IMR-90 (cell line): ENCODE data around the gene OR51M1. TPM values are rescaled to one million over a fixed set of nuclear protein-coding genes. Genes with fewer than 3 reads are reported as not detected.

Experiments used
- ATAC-seq: fragments of 200-7000 bp; cut with Tn5 transposase; 2 replicates; pipeline ENCODE4 v1.9.1; 2020; ENCODE audit warnings: low read depth, mild to moderate bottlenecking, moderate library complexity
- BruUV-seq: library from RNA; stranded (reverse); fragments of 400-500 nt; replicated peaks from 2 replicates; lab custom pipeline; 2021; lab: Mats Ljungman, UMichigan
- CTCF ChIA-PET: fragments of 300-600 bp; formaldehyde crosslinking; extraction: SDS; loops from one replicate; lab custom pipeline; 2021; ENCODE audit warnings: antibody characterized with exemption; lab: Yijun Ruan, JAX
- POLR2A ChIA-PET: fragments of 300-600 bp; sonication (Branson Sonifier 250); formaldehyde crosslinking; loops from one replicate; lab custom pipeline; 2022; ENCODE audit warnings: antibody characterized with exemption; ENCODE audit not compliant: unreplicated experiment; lab: Charles Lee
- DNase-seq: peaks from one replicate; pipeline ENCODE4 v3.0.0; 2013
- H2AFZ ChIP-seq: replicated peaks from 2 replicates; pipeline ENCODE3; 2013; ENCODE audit warnings: low read length, mild to moderate bottlenecking; ENCODE audit not compliant: poor library complexity
- H2AK5ac ChIP-seq: 2 replicates; pipeline ENCODE4 v1.6.1; 2013; ENCODE audit warnings: low read depth, low read length, inconsistent platforms
- H2AK9ac ChIP-seq: replicated peaks from 2 replicates; pipeline ENCODE3; 2013; ENCODE audit warnings: mild to moderate bottlenecking, low read depth, low read length, moderate library complexity; ENCODE audit not compliant: poor library complexity
- H2BK120ac ChIP-seq: 2 replicates; pipeline ENCODE4 v1.6.1; 2013; ENCODE audit warnings: low read depth, low read length, inconsistent platforms
- H2BK15ac ChIP-seq: 3 replicates; pipeline ENCODE4 v1.6.1; 2013; ENCODE audit warnings: low read depth, low read length, inconsistent platforms
- H2BK20ac ChIP-seq: 2 replicates; pipeline ENCODE4 v1.6.1; 2013; ENCODE audit warnings: low read depth, mild to moderate bottlenecking, inconsistent platforms, low read length, moderate library complexity
- H2BK5ac ChIP-seq: 2 replicates; pipeline ENCODE4 v1.6.1; 2013; ENCODE audit warnings: mild to moderate bottlenecking, low read depth, low read length, inconsistent platforms; ENCODE audit not compliant: poor library complexity, severe bottlenecking
- H3K14ac ChIP-seq: replicated peaks from 2 replicates; pipeline ENCODE4 v1.6.1; 2013; ENCODE audit warnings: low read depth, low read length, inconsistent platforms
- H3K18ac ChIP-seq: 2 replicates; pipeline ENCODE4 v1.6.1; 2013; ENCODE audit warnings: low read depth, low read length, control low read depth
- H3K23ac ChIP-seq: 2 replicates; pipeline ENCODE4 v1.6.1; 2013; ENCODE audit warnings: low read depth, low read length, inconsistent platforms
- H3K27ac ChIP-seq: 2 replicates; pipeline ENCODE4 v1.5.1; 2013; ENCODE audit warnings: mild to moderate bottlenecking, control low read depth, low read length; ENCODE audit not compliant: insufficient read depth
- H3K27me3 ChIP-seq: 2 replicates; pipeline ENCODE4 v1.6.1; 2013; ENCODE audit warnings: low read length; ENCODE audit not compliant: control insufficient read depth, insufficient read depth
- H3K36me3 ChIP-seq: 2 replicates; pipeline ENCODE4 v1.6.1; 2013; ENCODE audit warnings: low read length, mixed read lengths; ENCODE audit not compliant: control insufficient read depth, insufficient read depth
- H3K4ac ChIP-seq: 2 replicates; pipeline ENCODE4 v1.6.1; 2013; ENCODE audit warnings: low read depth, low read length, inconsistent platforms
- H3K4me1 ChIP-seq: 2 replicates; pipeline ENCODE4 v1.6.1; 2013; ENCODE audit warnings: low read length, mixed read lengths; ENCODE audit not compliant: control insufficient read depth, insufficient read depth
- H3K4me2 ChIP-seq: 2 replicates; pipeline ENCODE4 v1.6.1; 2013; ENCODE audit warnings: low read depth, mild to moderate bottlenecking, control low read depth, low read length, moderate library complexity
- H3K4me3 ChIP-seq: 2 replicates; pipeline ENCODE4 v1.5.1; 2013; ENCODE audit warnings: low read depth, mild to moderate bottlenecking, control low read depth, low read length, moderate library complexity; ENCODE audit not compliant: insufficient read depth
- H3K56ac ChIP-seq: 2 replicates; pipeline ENCODE4 v1.6.1; 2013; ENCODE audit warnings: low read length, inconsistent platforms; ENCODE audit not compliant: insufficient read depth; ENCODE audit errors: extremely low read depth
- H3K79me1 ChIP-seq, 2 experiments: 2 replicates each; pipeline ENCODE4 v1.6.1; 2013; ENCODE audit warnings: low read length in 2 of 2, inconsistent platforms in 1 of 2, low read depth in 1 of 2
- H3K9ac ChIP-seq: 2 replicates; pipeline ENCODE4 v1.6.1; 2013; ENCODE audit warnings: low read depth, low read length, control low read depth
- H3K9me1 ChIP-seq: 2 replicates; pipeline ENCODE4 v1.6.1; 2013; ENCODE audit warnings: low read length, inconsistent platforms; ENCODE audit not compliant: insufficient read depth
- H3K9me3 ChIP-seq: 2 replicates; pipeline ENCODE4 v1.6.1; 2013; ENCODE audit warnings: low read length; ENCODE audit not compliant: control insufficient read depth, insufficient read depth
- H4K20me1 ChIP-seq: 2 replicates; pipeline ENCODE4 v1.6.1; 2013; ENCODE audit warnings: low read length, inconsistent platforms; ENCODE audit not compliant: insufficient read depth
- H4K5ac ChIP-seq: 2 replicates; pipeline ENCODE4 v1.6.1; 2013; ENCODE audit warnings: mild to moderate bottlenecking, low read depth, low read length, control low read depth
- H4K8ac ChIP-seq, 2 experiments: 2 replicates each; pipeline ENCODE4 v1.6.1; 2013; ENCODE audit warnings: low read depth in 2 of 2, low read length in 2 of 2, control low read depth in 1 of 2, inconsistent platforms in 1 of 2
- H4K91ac ChIP-seq: 2 replicates; pipeline ENCODE4 v1.6.1; 2013; ENCODE audit warnings: low read depth, low read length, inconsistent platforms; ENCODE audit not compliant: insufficient read depth
- CEBPB ChIP-seq: IDR thresholded peaks from 2 replicates; pipeline ENCODE4 v1.6.1; 2012; ENCODE audit warnings: low read depth, low read length, improper control_type of control experiment
- MAZ ChIP-seq: IDR thresholded peaks from 2 replicates; pipeline ENCODE4 v1.6.1; 2012; ENCODE audit warnings: low read depth, mild to moderate bottlenecking, low read length, improper control_type of control experiment, moderate library complexity, borderline replicate concordance
- WGBS, 2 experiments: methylation state at CpG; one replicate each; pipeline versions ENCODE4 v1.1.5 to v1.1.7; 2013; ENCODE audit warnings: missing lambda C conversion rate in 2 of 2; ENCODE audit not compliant: insufficient read length in 1 of 2; ENCODE audit errors: extremely low coverage in 2 of 2; 5-methylcytosine and 5-hydroxymethylcytosine counted together
- dilution Hi-C: fragments of 300-500 bp; cut with HindIII; formaldehyde crosslinking; loops from one replicate; pipeline ENCODE4 v1.14.3; 2018; ENCODE audit warnings: low sequenced_read_pairs; ENCODE audit not compliant: unreplicated experiment
- in situ Hi-C: fragments of 300-500 bp; cut with MboI; formaldehyde crosslinking; loops from 3 replicates; pipeline ENCODE4 v1.14.3; 2019; ENCODE audit warnings: low sequenced_read_pairs, inconsistent platforms, mixed read lengths
- intact Hi-C: fragments of 100-400 bp; cut with micrococcal nuclease; formaldehyde crosslinking; loops from 2 replicates; pipeline ENCODE4 v1.10.0; 2022
- polyA plus RNA-seq, 3 experiments: library from polyadenylated mRNA; depleted of rRNA; stranded (reverse); fragments of >200 nt; gene quantifications; 2 replicates each; pipeline ENCODE4 v1.2.3, GENCODE V29; 2012; ENCODE audit warnings: low replicate concordance in 1 of 3
- total RNA-seq: library from RNA; depleted of rRNA; stranded (reverse); fragments of >200 nt; gene quantifications from 2 replicates; pipeline ENCODE4 v1.2.3, GENCODE V29; 2012

Gene OR51M1
- total and polyA plus RNA-seq, 2 of the 4 experiments (the other 2 are of a cell fraction): 0.54 to 0.87 TPM

- CTCF ChIA-PET: interaction anchor here (0.9 kb wide), 1 partner anchor 14 kb away, joined by 3 read pairs; no protein-coding TSS in a partner anchor
- H4K91ac ChIP-seq: peak overlapping the region; percentile 81
- H2AK5ac ChIP-seq: peak overlapping the region; percentile 85
- peak overlapping the region; percentile 98 for H4K5ac ChIP-seq
- H3K9me1 ChIP-seq: no peaks in the 10 kb centered on the region
- POLR2A ChIA-PET: no interaction called here
- BruUV-seq: no TSS peak
- no peaks in the 10 kb centered on the region for H4K20me1 ChIP-seq
- peak overlapping the region; percentile 52 for H3K27ac ChIP-seq
- peak overlapping the region; percentile 97 for H2BK120ac ChIP-seq
- WGBS, 2 experiments: no CpG with 5 or more reads among the region's 1 CpG
- H3K36me3 ChIP-seq: no peaks in the 10 kb centered on the region
- dilution Hi-C loops: no loop called here
- H2BK15ac ChIP-seq: peak overlapping the region; percentile 74; the same call in 2 of the 3 replicates
- no peaks in the 10 kb centered on the region for H3K9me3 ChIP-seq
- peak overlapping the region; percentile 98 for H3K18ac ChIP-seq
- in situ Hi-C loops: no loop called here
- H2AFZ ChIP-seq: no peak overlapping the region
- intact Hi-C loops: no loop called here
- H4K8ac ChIP-seq: peak overlapping the region; percentile 56 to 94
- no peaks in the 10 kb centered on the region for H3K79me1 ChIP-seq
- TF ChIP-seq MAZ (no peak), CEBPB (peak; percentile 75)
- no peaks in the 10 kb centered on the region for H3K27me3 ChIP-seq
- H3K4me1 ChIP-seq: peaks cover 9% of the 10 kb centered on the region; the same call in 1 of the 2 replicates
- H3K9ac ChIP-seq: peak overlapping the region; percentile 54; the same call in 1 of the 2 replicates
- H3K4me2 ChIP-seq: no peak overlapping the region
- no peak overlapping the region for H3K4me3 ChIP-seq
- DNase-seq: no peak
- peak overlapping the region; percentile 98 for H2BK20ac ChIP-seq
- ATAC-seq: no peak
- H3K56ac ChIP-seq: 0 out of 2 replicates have a peak overlapping the region, but pooled peaks have one; percentile 10
- no peak overlapping the region for H2AK9ac ChIP-seq
- H2BK5ac ChIP-seq: peak overlapping the region; percentile 99
- peak overlapping the region; percentile 93; the same call in 1 of the 2 replicates for H3K14ac ChIP-seq
- peak overlapping the region; percentile 80; the same call in 1 of the 2 replicates for H3K23ac ChIP-seq
- peak overlapping the region; percentile 90 for H3K4ac ChIP-seq
Observed at GRCh38 chr11:5349550-5349949, 34.1 kb upstream of the OR51M1 start.
